ENCODE results near the gene UTP20. TPM values are rescaled to one million over a fixed set of nuclear protein-coding genes. Genes with fewer than 3 reads are reported as not detected.

UTP20 gene
- total and polyA plus RNA-seq, 7 experiments from 2014 or later, result 5.7 to 20.8 (median 13.6) TPM

- no peak overlapping the region for H3K4me3 Mint-ChIP-seq
- Histone ChIP-seq H3K27me3 (ENCODE audit: control insufficient read depth in 2 of 2, insufficient read depth in 2 of 2, low read length in 2 of 2) (no peaks in the 10 kb centered on the region), H3K4me1 (ENCODE audit: control insufficient read depth in 2 of 2, insufficient read depth in 2 of 2, low read length in 2 of 2) (no peaks in the 10 kb centered on the region), H3K4me3 (ENCODE audit: low read length) (no peak overlapping the region), H3K36me3 (ENCODE audit: control insufficient read depth in 2 of 3, insufficient read depth in 3 of 3, low read length in 3 of 3) (peaks cover under 1 to 70% (median under 1%) of the 10 kb centered on the region in 3 experiments), H3K9me3 (ENCODE audit: control insufficient read depth in 2 of 3, low read length in 3 of 3) (no peaks in the 10 kb centered on the region), H3K27ac (ENCODE audit: low read depth, low read length) (no peak overlapping the region)
- intact Hi-C loops (cut with micrococcal nuclease), result no loop called here
- H3K36me3 Mint-ChIP-seq, result peaks cover 22 to 61% (median 27%) of the 10 kb centered on the region in 5 donors
- H3K9me3 Mint-ChIP-seq, result no peaks in the 10 kb centered on the region
- ChIA-PET POLR2A (no interaction called here), CTCF (no interaction called here)
- DNase-seq (no peak), ATAC-seq (no peak)
- no peaks in the 10 kb centered on the region for H3K4me1 Mint-ChIP-seq
- H3K27me3 Mint-ChIP-seq, result no peaks in the 10 kb centered on the region
- H3K27ac Mint-ChIP-seq, result no peak overlapping the region
Observed at GRCh38 chr12:101305794-101306193, 25.9 kb downstream of the UTP20 start.

- H3K9me3 ChIP-seq (ENCODE audit: control insufficient read depth in 2 of 3, low read length in 3 of 3), result no peaks in the 10 kb centered on the region
- CTCF ChIA-PET, result no interaction called here
- peaks cover 0 to 2% (median 0%) of the 10 kb centered on the region in 7 donors for H3K4me1 Mint-ChIP-seq
- H3K4me3 ChIP-seq (ENCODE audit: low read length), result no peak overlapping the region
- no peaks in the 10 kb centered on the region for H3K9me3 Mint-ChIP-seq
- no peaks in the 10 kb centered on the region for H3K27me3 ChIP-seq (ENCODE audit: control insufficient read depth in 2 of 2, insufficient read depth in 2 of 2, low read length in 2 of 2)
- H3K4me1 ChIP-seq (ENCODE audit: control insufficient read depth in 2 of 2, insufficient read depth in 2 of 2, low read length in 2 of 2), result no peaks in the 10 kb centered on the region
- no peak overlapping the region for H3K27ac Mint-ChIP-seq
- H3K27me3 Mint-ChIP-seq, result no peaks in the 10 kb centered on the region
- H3K4me3 Mint-ChIP-seq, result no peak overlapping the region
- DNase-seq, result no peak
- H3K36me3 Mint-ChIP-seq, result peaks cover 4 to 37% (median 13%) of the 10 kb centered on the region in 5 donors
- ATAC-seq, result no peak
- peaks cover 0 to 46% (median 9%) of the 10 kb centered on the region in 3 experiments for H3K36me3 ChIP-seq (ENCODE audit: control insufficient read depth in 2 of 3, insufficient read depth in 3 of 3, low read length in 3 of 3)
- intact Hi-C loops (cut with micrococcal nuclease), result loop anchor here in 1 of 2 donors (2.0 kb wide), 1 partner anchor 494 kb away; no protein-coding TSS in a partner anchor
- no peak overlapping the region for H3K27ac ChIP-seq (ENCODE audit: low read depth, low read length)
- POLR2A ChIA-PET, result no interaction called here
Observed at GRCh38 chr12:101322480-101322879, 42.6 kb downstream of the UTP20 start.

GRCh38 chr12:101323255-101323654 is 43.4 kb downstream of the UTP20 start:
- intact Hi-C loops (cut with micrococcal nuclease), result loop anchor here in 1 of 2 donors (2.0 kb wide), 1 partner anchor 494 kb away; no protein-coding TSS in a partner anchor
- no peaks in the 10 kb centered on the region for H3K9me3 Mint-ChIP-seq
- peaks cover 4 to 39% (median 15%) of the 10 kb centered on the region in 5 donors for H3K36me3 Mint-ChIP-seq
- no peaks in the 10 kb centered on the region for H3K4me1 ChIP-seq (ENCODE audit: control insufficient read depth in 2 of 2, insufficient read depth in 2 of 2, low read length in 2 of 2)
- peaks cover 0 to 47% (median 14%) of the 10 kb centered on the region in 3 experiments for H3K36me3 ChIP-seq (ENCODE audit: control insufficient read depth in 2 of 3, insufficient read depth in 3 of 3, low read length in 3 of 3)
- H3K9me3 ChIP-seq (ENCODE audit: control insufficient read depth in 2 of 3, low read length in 3 of 3), result no peaks in the 10 kb centered on the region
- ChIA-PET CTCF (no interaction called here), POLR2A (no interaction called here)
- H3K4me3 ChIP-seq (ENCODE audit: low read length), result no peak overlapping the region
- no peaks in the 10 kb centered on the region for H3K27me3 ChIP-seq (ENCODE audit: control insufficient read depth in 2 of 2, insufficient read depth in 2 of 2, low read length in 2 of 2)
- peaks cover 0 to 2% (median 0%) of the 10 kb centered on the region in 7 donors for H3K4me1 Mint-ChIP-seq
- ATAC-seq, result no peak
- no peaks in the 10 kb centered on the region for H3K27me3 Mint-ChIP-seq
- no peak overlapping the region for H3K27ac ChIP-seq (ENCODE audit: low read depth, low read length)
- H3K27ac Mint-ChIP-seq, result no peak overlapping the region
- H3K4me3 Mint-ChIP-seq, result no peak overlapping the region
- no peak for DNase-seq

- Histone ChIP-seq H3K27ac (ENCODE audit: low read depth, low read length) (no peak overlapping the region), H3K4me3 (ENCODE audit: low read length) (no peak overlapping the region), H3K36me3 (ENCODE audit: control insufficient read depth in 2 of 3, insufficient read depth in 3 of 3, low read length in 3 of 3) (peaks cover 13 to 52% (median 14%) of the 10 kb centered on the region in 3 experiments), H3K27me3 (ENCODE audit: control insufficient read depth in 2 of 2, insufficient read depth in 2 of 2, low read length in 2 of 2) (no peaks in the 10 kb centered on the region), H3K4me1 (ENCODE audit: control insufficient read depth in 2 of 2, insufficient read depth in 2 of 2, low read length in 2 of 2) (no peaks in the 10 kb centered on the region), H3K9me3 (ENCODE audit: control insufficient read depth in 2 of 3, low read length in 3 of 3) (no peaks in the 10 kb centered on the region)
- H3K27ac Mint-ChIP-seq, result no peak overlapping the region
- no peaks in the 10 kb centered on the region for H3K9me3 Mint-ChIP-seq
- DNase-seq (no peak), ATAC-seq (no peak)
- ChIA-PET CTCF (no interaction called here), POLR2A (no interaction called here)
- H3K36me3 Mint-ChIP-seq, result peaks cover 15 to 47% (median 34%) of the 10 kb centered on the region in 5 donors
- no peaks in the 10 kb centered on the region for H3K27me3 Mint-ChIP-seq
- no peaks in the 10 kb centered on the region for H3K4me1 Mint-ChIP-seq
- intact Hi-C loops (cut with micrococcal nuclease), result no loop called here
- no peak overlapping the region for H3K4me3 Mint-ChIP-seq
Observed at GRCh38 chr12:101325590-101325989, 45.7 kb downstream of the UTP20 start.

GRCh38 chr12:101327051-101327450 is 47.1 kb downstream of the UTP20 start:
- ATAC-seq (no peak), DNase-seq (no peak)
- no peaks in the 10 kb centered on the region for H3K27me3 Mint-ChIP-seq
- Histone ChIP-seq H3K36me3 (ENCODE audit: control insufficient read depth in 2 of 3, insufficient read depth in 3 of 3, low read length in 3 of 3) (peaks cover 13 to 50% (median 14%) of the 10 kb centered on the region in 3 experiments), H3K9me3 (ENCODE audit: control insufficient read depth in 2 of 3, low read length in 3 of 3) (no peaks in the 10 kb centered on the region), H3K4me3 (ENCODE audit: low read length) (no peak overlapping the region), H3K27me3 (ENCODE audit: control insufficient read depth in 2 of 2, insufficient read depth in 2 of 2, low read length in 2 of 2) (no peaks in the 10 kb centered on the region), H3K4me1 (ENCODE audit: control insufficient read depth in 2 of 2, insufficient read depth in 2 of 2, low read length in 2 of 2) (no peaks in the 10 kb centered on the region), H3K27ac (ENCODE audit: low read depth, low read length) (no peak overlapping the region)
- intact Hi-C loops (cut with micrococcal nuclease), result no loop called here
- H3K9me3 Mint-ChIP-seq, result no peaks in the 10 kb centered on the region
- ChIA-PET CTCF (interaction anchor here (0.6 kb wide), 1 partner anchor 1164 kb away, joined by 3 read pairs; no protein-coding TSS in a partner anchor), POLR2A (no interaction called here)
- no peak overlapping the region for H3K27ac Mint-ChIP-seq
- peaks cover 15 to 53% (median 38%) of the 10 kb centered on the region in 5 donors for H3K36me3 Mint-ChIP-seq
- no peak overlapping the region for H3K4me3 Mint-ChIP-seq
- H3K4me1 Mint-ChIP-seq, result no peaks in the 10 kb centered on the region

GRCh38 chr12:101327546-101327945 is 47.6 kb downstream of the UTP20 start:
- Mint-ChIP-seq H3K27me3 (no peaks in the 10 kb centered on the region), H3K4me1 (no peaks in the 10 kb centered on the region), H3K36me3 (peaks cover 15 to 58% (median 43%) of the 10 kb centered on the region in 5 donors), H3K27ac (no peak overlapping the region), H3K9me3 (no peaks in the 10 kb centered on the region), H3K4me3 (no peak overlapping the region)
- ATAC-seq (no peak), DNase-seq (no peak)
- POLR2A ChIA-PET, result no interaction called here
- Histone ChIP-seq H3K9me3 (ENCODE audit: control insufficient read depth in 2 of 3, low read length in 3 of 3) (no peaks in the 10 kb centered on the region), H3K4me1 (ENCODE audit: control insufficient read depth in 2 of 2, insufficient read depth in 2 of 2, low read length in 2 of 2) (no peaks in the 10 kb centered on the region), H3K27ac (ENCODE audit: low read depth, low read length) (no peak overlapping the region), H3K36me3 (ENCODE audit: control insufficient read depth in 2 of 3, insufficient read depth in 3 of 3, low read length in 3 of 3) (peaks cover 13 to 49% (median 14%) of the 10 kb centered on the region in 3 experiments), H3K27me3 (ENCODE audit: control insufficient read depth in 2 of 2, insufficient read depth in 2 of 2, low read length in 2 of 2) (no peaks in the 10 kb centered on the region), H3K4me3 (ENCODE audit: low read length) (no peak overlapping the region)
- intact Hi-C loops (cut with micrococcal nuclease), result no loop called here
- CTCF ChIA-PET, result no interaction called here

- peaks cover 13 to 46% (median 14%) of the 10 kb centered on the region in 3 experiments for H3K36me3 ChIP-seq (ENCODE audit: control insufficient read depth in 2 of 3, insufficient read depth in 3 of 3, low read length in 3 of 3)
- CTCF ChIA-PET, result no interaction called here
Observed at GRCh38 chr12:101328917-101329316, 49.0 kb downstream of the UTP20 start.

More at GRCh38 chr12:101328917-101329316, 49.0 kb downstream of the UTP20 start:
- Histone ChIP-seq H3K27ac (ENCODE audit: low read depth, low read length) (no peak overlapping the region), H3K4me1 (ENCODE audit: control insufficient read depth in 2 of 2, insufficient read depth in 2 of 2, low read length in 2 of 2) (no peaks in the 10 kb centered on the region), H3K27me3 (ENCODE audit: control insufficient read depth in 2 of 2, insufficient read depth in 2 of 2, low read length in 2 of 2) (no peaks in the 10 kb centered on the region), H3K9me3 (ENCODE audit: control insufficient read depth in 2 of 3, low read length in 3 of 3) (no peaks in the 10 kb centered on the region), H3K4me3 (ENCODE audit: low read length) (no peak overlapping the region)
- Mint-ChIP-seq H3K4me3 (no peak overlapping the region), H3K27me3 (no peaks in the 10 kb centered on the region), H3K36me3 (peaks cover 21 to 67% (median 51%) of the 10 kb centered on the region in 5 donors), H3K27ac (no peak overlapping the region), H3K4me1 (no peaks in the 10 kb centered on the region), H3K9me3 (no peaks in the 10 kb centered on the region)
- intact Hi-C loops (cut with micrococcal nuclease), result no loop called here
- POLR2A ChIA-PET, result no interaction called here
- no peak for DNase-seq
- no peak for ATAC-seq
